Activated T-cell treated with anti-CD3 and anti-CD28 coated beads, Interleukin-2, amount 50 U/mL, for 24 hours (primary cell): ENCODE results near the gene DDX10.
A peak's percentile ranks its signal among the peaks of the same experiment; 100 is the strongest.

Source experiments
- DNase-seq: peaks from one replicate; pipeline ENCODE4 v3.0.0-alpha.2; 2020
- H3K27ac Mint-ChIP-seq: 2 replicates; pipeline ENCODE4 v1.8.0; 2020; ENCODE audit warnings: mild to moderate bottlenecking, mixed read lengths
- H3K27me3 Mint-ChIP-seq: 2 replicates; pipeline ENCODE4 v1.8.0; 2020; ENCODE audit warnings: mixed read lengths
- H3K36me3 Mint-ChIP-seq: 2 replicates; pipeline ENCODE4 v1.8.0; 2020; ENCODE audit warnings: low read depth, mixed read lengths
- H3K4me1 Mint-ChIP-seq: 2 replicates; pipeline ENCODE4 v1.8.0; 2020; ENCODE audit warnings: low read depth, mixed read lengths
- H3K4me3 Mint-ChIP-seq: 2 replicates; pipeline ENCODE4 v1.8.0; 2020; ENCODE audit warnings: mild to moderate bottlenecking, moderate library complexity, mixed read lengths
- H3K9me3 Mint-ChIP-seq: 2 replicates; pipeline ENCODE4 v1.8.0; 2020; ENCODE audit warnings: mixed read lengths

DDX10 gene

GRCh38 chr11:108672786-108673185 lies 7.9 kb downstream of the DDX10 start:
- H3K9me3 Mint-ChIP-seq: no peaks in the 10 kb centered on the region
- peaks cover 38% of the 10 kb centered on the region for H3K4me1 Mint-ChIP-seq
- H3K4me3 Mint-ChIP-seq: no peak overlapping the region
- DNase-seq: no peak
- H3K27me3 Mint-ChIP-seq: no peaks in the 10 kb centered on the region
- no peak overlapping the region for H3K27ac Mint-ChIP-seq
- peaks cover 78% of the 10 kb centered on the region for H3K36me3 Mint-ChIP-seq

GRCh38 chr11:108679045-108679444 lies 14.2 kb downstream of the DDX10 start:
- no peak overlapping the region for H3K27ac Mint-ChIP-seq
- no peaks in the 10 kb centered on the region for H3K9me3 Mint-ChIP-seq
- no peaks in the 10 kb centered on the region for H3K27me3 Mint-ChIP-seq
- H3K4me3 Mint-ChIP-seq: no peak overlapping the region
- peaks cover 12% of the 10 kb centered on the region for H3K4me1 Mint-ChIP-seq
- no peak for DNase-seq
- peaks cover 91% of the 10 kb centered on the region for H3K36me3 Mint-ChIP-seq

GRCh38 chr11:108680271-108680670 lies 15.4 kb downstream of the DDX10 start:
- H3K9me3 Mint-ChIP-seq: no peaks in the 10 kb centered on the region
- peaks cover 11% of the 10 kb centered on the region for H3K4me1 Mint-ChIP-seq
- peaks cover 86% of the 10 kb centered on the region for H3K36me3 Mint-ChIP-seq
- H3K27ac Mint-ChIP-seq: no peak overlapping the region
- no peaks in the 10 kb centered on the region for H3K27me3 Mint-ChIP-seq
- no peak overlapping the region for H3K4me3 Mint-ChIP-seq
- DNase-seq: no peak

GRCh38 chr11:108685419-108686130 lies 20.7 kb downstream of the DDX10 start:
- no peaks in the 10 kb centered on the region for H3K9me3 Mint-ChIP-seq
- H3K27ac Mint-ChIP-seq: no peak overlapping the region
- no peak for DNase-seq
- H3K4me1 Mint-ChIP-seq: peaks cover 11% of the 10 kb centered on the region
- peaks cover 89% of the 10 kb centered on the region for H3K36me3 Mint-ChIP-seq
- no peaks in the 10 kb centered on the region for H3K27me3 Mint-ChIP-seq
- H3K4me3 Mint-ChIP-seq: no peak overlapping the region

GRCh38 chr11:108693852-108694251 lies 29.0 kb downstream of the DDX10 start:
- H3K4me3 Mint-ChIP-seq: no peak overlapping the region
- no peaks in the 10 kb centered on the region for H3K9me3 Mint-ChIP-seq
- DNase-seq: no peak
- no peak overlapping the region for H3K27ac Mint-ChIP-seq
- H3K27me3 Mint-ChIP-seq: no peaks in the 10 kb centered on the region
- H3K4me1 Mint-ChIP-seq: peaks cover 8% of the 10 kb centered on the region
- H3K36me3 Mint-ChIP-seq: peaks cover 99% of the 10 kb centered on the region

- Mint-ChIP-seq H3K36me3 (peaks cover 99% of the 10 kb centered on the region), H3K4me3 (no peak overlapping the region), H3K9me3 (no peaks in the 10 kb centered on the region), H3K27ac (no peak overlapping the region), H3K4me1 (peaks cover 8% of the 10 kb centered on the region), H3K27me3 (no peaks in the 10 kb centered on the region)
- no peak for DNase-seq
Measured at GRCh38 chr11:108694846-108695245, 30.0 kb downstream of the DDX10 start.

GRCh38 chr11:108697872-108698473 lies 33.1 kb downstream of the DDX10 start:
- no peak overlapping the region for H3K4me3 Mint-ChIP-seq
- H3K27me3 Mint-ChIP-seq: no peaks in the 10 kb centered on the region
- H3K9me3 Mint-ChIP-seq: no peaks in the 10 kb centered on the region
- peaks cover 96% of the 10 kb centered on the region for H3K36me3 Mint-ChIP-seq
- no peak overlapping the region for H3K27ac Mint-ChIP-seq
- DNase-seq: no peak
- H3K4me1 Mint-ChIP-seq: peaks cover 7% of the 10 kb centered on the region

- Mint-ChIP-seq H3K27me3 (no peaks in the 10 kb centered on the region), H3K9me3 (no peaks in the 10 kb centered on the region), H3K4me3 (no peak overlapping the region), H3K27ac (no peak overlapping the region), H3K36me3 (peaks cover 95% of the 10 kb centered on the region), H3K4me1 (peaks cover 5% of the 10 kb centered on the region)
- no peak for DNase-seq
Measured at GRCh38 chr11:108698844-108699642, 34.2 kb downstream of the DDX10 start.

- Mint-ChIP-seq H3K9me3 (peaks cover 16% of the 10 kb centered on the region), H3K27me3 (no peaks in the 10 kb centered on the region), H3K36me3 (peaks cover 96% of the 10 kb centered on the region), H3K27ac (no peak overlapping the region), H3K4me3 (no peak overlapping the region), H3K4me1 (peaks cover 8% of the 10 kb centered on the region)
- DNase-seq: no peak
Measured at GRCh38 chr11:108703916-108704315, 39.0 kb downstream of the DDX10 start.

GRCh38 chr11:108705061-108705460 lies 40.2 kb downstream of the DDX10 start:
- H3K4me1 Mint-ChIP-seq: peaks cover 17% of the 10 kb centered on the region

GRCh38 chr11:108708173-108708572 lies 43.3 kb downstream of the DDX10 start:
- H3K4me3 Mint-ChIP-seq: no peak overlapping the region
- H3K27me3 Mint-ChIP-seq: no peaks in the 10 kb centered on the region
- peaks cover 99% of the 10 kb centered on the region for H3K36me3 Mint-ChIP-seq
- DNase-seq: no peak
- peaks cover 30% of the 10 kb centered on the region for H3K4me1 Mint-ChIP-seq
- peaks cover 24% of the 10 kb centered on the region for H3K9me3 Mint-ChIP-seq
- H3K27ac Mint-ChIP-seq: no peak overlapping the region

More at GRCh38 chr11:108705061-108705460, 40.2 kb downstream of the DDX10 start:
- H3K27me3 Mint-ChIP-seq: no peaks in the 10 kb centered on the region
- DNase-seq: no peak
- no peak overlapping the region for H3K4me3 Mint-ChIP-seq
- peaks cover 19% of the 10 kb centered on the region for H3K9me3 Mint-ChIP-seq
- no peak overlapping the region for H3K27ac Mint-ChIP-seq
- H3K36me3 Mint-ChIP-seq: peaks cover 96% of the 10 kb centered on the region

- H3K27ac Mint-ChIP-seq: no peak overlapping the region
- DNase-seq: no peak
- H3K4me3 Mint-ChIP-seq: no peak overlapping the region
- H3K9me3 Mint-ChIP-seq: peaks cover 24% of the 10 kb centered on the region
- peaks cover 97% of the 10 kb centered on the region for H3K36me3 Mint-ChIP-seq
- H3K4me1 Mint-ChIP-seq: peaks cover 37% of the 10 kb centered on the region
- H3K27me3 Mint-ChIP-seq: no peaks in the 10 kb centered on the region
Measured at GRCh38 chr11:108709741-108710140, 44.9 kb downstream of the DDX10 start.

GRCh38 chr11:108713076-108713790 lies 48.4 kb downstream of the DDX10 start:
- H3K36me3 Mint-ChIP-seq: peaks cover 93% of the 10 kb centered on the region
- H3K27ac Mint-ChIP-seq: peak overlapping the region; percentile 57
- no peaks in the 10 kb centered on the region for H3K27me3 Mint-ChIP-seq
- no peak for DNase-seq
- H3K9me3 Mint-ChIP-seq: peaks cover 12% of the 10 kb centered on the region
- H3K4me3 Mint-ChIP-seq: no peak overlapping the region
- H3K4me1 Mint-ChIP-seq: peaks cover 40% of the 10 kb centered on the region

GRCh38 chr11:108715239-108715638 lies 50.4 kb downstream of the DDX10 start:
- Mint-ChIP-seq H3K36me3 (peaks cover 89% of the 10 kb centered on the region), H3K4me1 (peaks cover 27% of the 10 kb centered on the region), H3K27ac (no peak overlapping the region), H3K4me3 (no peak overlapping the region), H3K9me3 (peaks cover 5% of the 10 kb centered on the region), H3K27me3 (no peaks in the 10 kb centered on the region)
- DNase-seq: no peak
